K562 (cell line): ENCODE data around the gene SLA2. TPM values are rescaled to one million over a fixed set of nuclear protein-coding genes. Genes with fewer than 3 reads are reported as not detected.
A peak's percentile ranks its signal among the peaks of the same experiment; 100 is the strongest.

Experiments
- BMI1 ChIP-seq: fragments of 150-350 bp; IDR thresholded peaks from 2 replicates; pipeline ENCODE4 v1.6.1; 2014; ENCODE audit warnings: low read length
- CREB1 ChIP-seq, 2 experiments: sonication (generic) in 1 of 2; formaldehyde crosslinking in 1 of 2; IDR thresholded peaks; 2 replicates each; pipeline versions ENCODE4 v1.6.1 to v1.8.0; 2012 to 2022; ENCODE audit warnings: inconsistent platforms in 1 of 2, mild to moderate bottlenecking in 1 of 2, missing genetic modification reagents in 1 of 2, moderate library complexity in 1 of 2
- CTBP1 ChIP-seq: fragments of 450-650 bp; IDR thresholded peaks from 2 replicates; pipeline ENCODE4 v1.6.1; 2016; ENCODE audit warnings: borderline replicate concordance
- DACH1 ChIP-seq: fragments of 450-650 bp; IDR thresholded peaks from 2 replicates; pipeline ENCODE4 v1.6.1; 2018; ENCODE audit not compliant: partially characterized antibody
- FOS ChIP-seq: IDR thresholded peaks from 3 replicates; pipeline ENCODE4 v1.6.1; 2011; ENCODE audit not compliant: insufficient read length; ENCODE audit errors: extremely low read depth
- JUN ChIP-seq, 2 experiments: sonication (generic) in 1 of 2; formaldehyde crosslinking in 1 of 2; IDR thresholded peaks; 2 replicates each; pipeline versions ENCODE4 v1.6.1 to v1.8.0; 2012 to 2022; ENCODE audit warnings: borderline replicate concordance in 2 of 2, mild to moderate bottlenecking in 2 of 2, improper control_type of control experiment in 1 of 2, low read depth in 1 of 2, low read length in 1 of 2, missing genetic modification reagents in 1 of 2
- KDM1A ChIP-seq, 2 experiments: fragments of 450-650 bp; IDR thresholded peaks; 2 replicates each; pipeline ENCODE4 v1.6.1; 2016; ENCODE audit warnings: mild to moderate bottlenecking in 2 of 2
- MTF1 ChIP-seq: fragments of 250-450 bp; sonication (Bioruptor Pico); IDR thresholded peaks from 2 replicates; pipeline ENCODE4 v1.9.0; 2021; ENCODE audit warnings: moderate library complexity, mild to moderate bottlenecking, inconsistent platforms, borderline replicate concordance
- NR1H2 ChIP-seq: sonication (generic); formaldehyde crosslinking; IDR thresholded peaks from 2 replicates; pipeline ENCODE4 v1.4.0; 2020; ENCODE audit warnings: mild to moderate bottlenecking, missing genetic modification reagents
- RBM15 ChIP-seq: fragments of 200-400 bp; formaldehyde crosslinking; IDR thresholded peaks from 2 replicates; pipeline ENCODE4 v1.6.1; 2018; ENCODE audit warnings: mild to moderate bottlenecking, low read length, moderate library complexity; ENCODE audit not compliant: insufficient read depth
- RBM22 ChIP-seq: fragments of 200-400 bp; formaldehyde crosslinking; IDR thresholded peaks from 2 replicates; pipeline ENCODE4 v1.6.1; 2018; ENCODE audit warnings: low read length, low read depth; ENCODE audit not compliant: poor library complexity, severe bottlenecking
- SAFB ChIP-seq: fragments of 200-400 bp; formaldehyde crosslinking; IDR thresholded peaks from 2 replicates; pipeline ENCODE4 v1.6.1; 2017; ENCODE audit warnings: low read depth, low read length, borderline replicate concordance
- SOX6 ChIP-seq: fragments of 450-650 bp; IDR thresholded peaks from 2 replicates; pipeline ENCODE4 v1.6.1; 2014; ENCODE audit warnings: mild to moderate bottlenecking
- TGIF2 ChIP-seq: sonication (generic); formaldehyde crosslinking; IDR thresholded peaks from 2 replicates; pipeline ENCODE4 v1.8.1; 2022; ENCODE audit warnings: mild to moderate bottlenecking, missing genetic modification reagents, moderate library complexity
- U2AF2 ChIP-seq: fragments of 200-400 bp; formaldehyde crosslinking; optimal IDR thresholded peaks from 2 replicates; pipeline ENCODE3; 2017; ENCODE audit warnings: low read depth, mild to moderate bottlenecking, low read length
- YY1 ChIP-seq, 3 experiments: IDR thresholded peaks; 2 replicates each; pipeline ENCODE4 v1.6.1; 2011; ENCODE audit warnings: low read length in 2 of 3, mild to moderate bottlenecking in 2 of 3, moderate library complexity in 2 of 3, borderline replicate concordance in 1 of 3, control low read depth in 1 of 3, low read depth in 1 of 3; ENCODE audit not compliant: insufficient read depth in 3 of 3, insufficient replicate concordance in 2 of 3, control insufficient read depth in 1 of 3, insufficient read length in 1 of 3; ENCODE audit errors: extremely low read depth in 1 of 3
- ZBTB1 ChIP-seq: sonication (generic); formaldehyde crosslinking; IDR thresholded peaks from 2 replicates; pipeline ENCODE4 v1.8.1; 2023; ENCODE audit warnings: missing genetic modification reagents, low read depth, mild to moderate bottlenecking, borderline replicate concordance
- ZKSCAN1 ChIP-seq: fragments of 150-350 bp; IDR thresholded peaks from 2 replicates; pipeline ENCODE4 v1.6.1; 2016; ENCODE audit warnings: low read depth, low read length
- ZNF449 ChIP-seq: fragments of 250-450 bp; sonication (Bioruptor Pico); IDR thresholded peaks from 2 replicates; pipeline ENCODE4 v1.8.0; 2022; ENCODE audit warnings: moderate library complexity, mild to moderate bottlenecking, inconsistent platforms
- ZNF655 ChIP-seq: fragments of 250-450 bp; sonication (Bioruptor Pico); IDR thresholded peaks from 2 replicates; pipeline ENCODE4 v1.5.0; 2021
- ZNF695 ChIP-seq: fragments of 450-650 bp; formaldehyde crosslinking; IDR thresholded peaks from 2 replicates; pipeline ENCODE4 v1.4.0; 2020; ENCODE audit warnings: mild to moderate bottlenecking, moderate library complexity
- ZSCAN32 ChIP-seq: fragments of 450-650 bp; formaldehyde crosslinking; IDR thresholded peaks from 2 replicates; pipeline ENCODE4 v1.4.0; 2020; ENCODE audit warnings: mild to moderate bottlenecking, moderate library complexity
- polyA plus RNA-seq, 8 experiments: library from polyadenylated mRNA; depleted of rRNA in 4 of 8; stranded (reverse) in 5 of 8; unstranded in 3 of 8; fragments of >200 nt; fragmentation: Nextera tagmentation in 2 of 8; fragmentation: Illumina TruSeq in 1 of 8; extraction: Ambion mirVana in 2 of 8; extraction: Trizol in 1 of 8; gene quantifications; 2 replicates each; pipeline versions ENCODE4 v1.2.1 to v1.2.3, GENCODE V29; 2011 to 2014; ENCODE audit warnings: inconsistent platforms in 1 of 8, missing spikeins in 1 of 8
- total RNA-seq, 7 experiments: library from RNA; depleted of rRNA in 6 of 7; stranded (reverse); fragments of >200 nt in 6 of 7; fragmentation: Illumina TruSeq in 2 of 7; extraction: Trizol in 2 of 7; gene quantifications; 2 replicates each; pipeline versions ENCODE4 v1.2.1 to v1.2.3, GENCODE V29; 2011 to 2021; ENCODE audit warnings: low replicate concordance in 1 of 7
- TF ChIP-seq, protein P1 (sequence below): sonication (generic); formaldehyde crosslinking; IDR thresholded peaks from 2 replicates; pipeline ENCODE4 v1.8.0; 2022; ENCODE audit warnings: mild to moderate bottlenecking, missing genetic modification reagents, borderline replicate concordance

SLA2 gene
- total and polyA plus RNA-seq, 9 of the 15 experiments (the other 6 are each of a cell fraction or from before 2014, with no cell fraction given): 0.07 TPM; not detected in 7

- TF ChIP-seq ZBTB1 (CRISPR knock-in tag): no peak
- TF ChIP-seq SAFB: no peak
- no peak for TF ChIP-seq MTF1 (CRISPR knock-in tag)
- TF ChIP-seq SOX6: no peak
- no peak for TF ChIP-seq RBM22
- no peak for TF ChIP-seq ZNF695 (CRISPR knock-in tag)
- no peak for TF ChIP-seq ZKSCAN1
- no peak for TF ChIP-seq CREB1 (IDR thresholded peaks at IDR 0.05)
- no peak for TF ChIP-seq CREB1 (CRISPR knock-in tag; IDR thresholded peaks at IDR 0.05)
- TF ChIP-seq YY1 (IDR thresholded peaks at IDR 0.05; ENCODE audit: borderline replicate concordance in 1 of 3, control insufficient read depth in 1 of 3, extremely low read depth in 1 of 3, insufficient read depth in 3 of 3, insufficient read length in 1 of 3, insufficient replicate concordance in 2 of 3, low read depth in 1 of 3, low read length in 2 of 3): no peak
- TF ChIP-seq ZNF449 (CRISPR knock-in tag): no peak
- no peak for TF ChIP-seq U2AF2
- TF ChIP-seq CTBP1: peak; percentile 60
- no peak for TF ChIP-seq ZNF655
- peak; percentile 73 for TF ChIP-seq JUN (IDR thresholded peaks at IDR 0.05; ENCODE audit: borderline replicate concordance, low read depth, low read length)
- TF ChIP-seq JUN (CRISPR knock-in tag; IDR thresholded peaks at IDR 0.05; ENCODE audit: borderline replicate concordance): no peak
- TF ChIP-seq RBM15: no peak
- no peak for TF ChIP-seq KDM1A (IDR thresholded peaks at IDR 0.05)
- TF ChIP-seq, protein P1, sequence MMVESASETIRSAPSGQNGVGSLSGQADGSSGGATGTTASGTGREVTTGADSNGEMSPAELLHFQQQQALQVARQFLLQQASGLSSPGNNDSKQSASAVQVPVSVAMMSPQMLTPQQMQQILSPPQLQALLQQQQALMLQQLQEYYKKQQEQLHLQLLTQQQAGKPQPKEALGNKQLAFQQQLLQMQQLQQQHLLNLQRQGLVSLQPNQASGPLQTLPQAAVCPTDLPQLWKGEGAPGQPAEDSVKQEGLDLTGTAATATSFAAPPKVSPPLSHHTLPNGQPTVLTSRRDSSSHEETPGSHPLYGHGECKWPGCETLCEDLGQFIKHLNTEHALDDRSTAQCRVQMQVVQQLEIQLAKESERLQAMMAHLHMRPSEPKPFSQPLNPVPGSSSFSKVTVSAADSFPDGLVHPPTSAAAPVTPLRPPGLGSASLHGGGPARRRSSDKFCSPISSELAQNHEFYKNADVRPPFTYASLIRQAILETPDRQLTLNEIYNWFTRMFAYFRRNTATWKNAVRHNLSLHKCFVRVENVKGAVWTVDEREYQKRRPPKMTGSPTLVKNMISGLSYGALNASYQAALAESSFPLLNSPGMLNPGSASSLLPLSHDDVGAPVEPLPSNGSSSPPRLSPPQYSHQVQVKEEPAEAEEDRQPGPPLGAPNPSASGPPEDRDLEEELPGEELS: no peak
- TF ChIP-seq TGIF2 (CRISPR knock-in tag): no peak
- TF ChIP-seq NR1H2 (CRISPR knock-in tag): no peak
- TF ChIP-seq ZSCAN32 (CRISPR knock-in tag): no peak
- peak; percentile 2 for TF ChIP-seq FOS
- TF ChIP-seq DACH1: peak; percentile 26
- no peak for TF ChIP-seq BMI1
Observed at GRCh38 chr20:36569847-36570429, 76.1 kb downstream of the SLA2 start (continued).
